IMR-90 (cell line): Measurements from ENCODE around the gene S1PR3. TPM values are rescaled to one million over a fixed set of nuclear protein-coding genes. Genes with fewer than 3 reads are reported as not detected.

Experiments used
- ATAC-seq: fragments of 200-7000 bp; cut with Tn5 transposase; 2 replicates; pipeline ENCODE4 v1.9.1; 2020; ENCODE audit warnings: low read depth, mild to moderate bottlenecking, moderate library complexity
- BruUV-seq: library from RNA; stranded (reverse); fragments of 400-500 nt; replicated peaks from 2 replicates; lab custom pipeline; 2021; lab: Mats Ljungman, UMichigan
- CTCF ChIA-PET: fragments of 300-600 bp; formaldehyde crosslinking; extraction: SDS; loops from one replicate; lab custom pipeline; 2021; ENCODE audit warnings: antibody characterized with exemption; lab: Yijun Ruan, JAX
- POLR2A ChIA-PET: fragments of 300-600 bp; sonication (Branson Sonifier 250); formaldehyde crosslinking; loops from one replicate; lab custom pipeline; 2022; ENCODE audit warnings: antibody characterized with exemption; ENCODE audit not compliant: unreplicated experiment; lab: Charles Lee
- DNase-seq: peaks from one replicate; pipeline ENCODE4 v3.0.0; 2013
- H2AFZ ChIP-seq: replicated peaks from 2 replicates; pipeline ENCODE3; 2013; ENCODE audit warnings: low read length, mild to moderate bottlenecking; ENCODE audit not compliant: poor library complexity
- H2AK5ac ChIP-seq: 2 replicates; pipeline ENCODE4 v1.6.1; 2013; ENCODE audit warnings: low read depth, low read length, inconsistent platforms
- H2AK9ac ChIP-seq: replicated peaks from 2 replicates; pipeline ENCODE3; 2013; ENCODE audit warnings: mild to moderate bottlenecking, low read depth, low read length, moderate library complexity; ENCODE audit not compliant: poor library complexity
- H2BK120ac ChIP-seq: 2 replicates; pipeline ENCODE4 v1.6.1; 2013; ENCODE audit warnings: low read depth, low read length, inconsistent platforms
- H2BK15ac ChIP-seq: 3 replicates; pipeline ENCODE4 v1.6.1; 2013; ENCODE audit warnings: low read depth, low read length, inconsistent platforms
- H2BK20ac ChIP-seq: 2 replicates; pipeline ENCODE4 v1.6.1; 2013; ENCODE audit warnings: low read depth, mild to moderate bottlenecking, inconsistent platforms, low read length, moderate library complexity
- H2BK5ac ChIP-seq: 2 replicates; pipeline ENCODE4 v1.6.1; 2013; ENCODE audit warnings: mild to moderate bottlenecking, low read depth, low read length, inconsistent platforms; ENCODE audit not compliant: poor library complexity, severe bottlenecking
- H3K14ac ChIP-seq: replicated peaks from 2 replicates; pipeline ENCODE4 v1.6.1; 2013; ENCODE audit warnings: low read depth, low read length, inconsistent platforms
- H3K18ac ChIP-seq: 2 replicates; pipeline ENCODE4 v1.6.1; 2013; ENCODE audit warnings: low read depth, low read length, control low read depth
- H3K23ac ChIP-seq: 2 replicates; pipeline ENCODE4 v1.6.1; 2013; ENCODE audit warnings: low read depth, low read length, inconsistent platforms
- H3K27ac ChIP-seq: 2 replicates; pipeline ENCODE4 v1.5.1; 2013; ENCODE audit warnings: mild to moderate bottlenecking, control low read depth, low read length; ENCODE audit not compliant: insufficient read depth
- H3K27me3 ChIP-seq: 2 replicates; pipeline ENCODE4 v1.6.1; 2013; ENCODE audit warnings: low read length; ENCODE audit not compliant: control insufficient read depth, insufficient read depth
- H3K36me3 ChIP-seq: 2 replicates; pipeline ENCODE4 v1.6.1; 2013; ENCODE audit warnings: low read length, mixed read lengths; ENCODE audit not compliant: control insufficient read depth, insufficient read depth
- H3K4ac ChIP-seq: 2 replicates; pipeline ENCODE4 v1.6.1; 2013; ENCODE audit warnings: low read depth, low read length, inconsistent platforms
- H3K4me1 ChIP-seq: 2 replicates; pipeline ENCODE4 v1.6.1; 2013; ENCODE audit warnings: low read length, mixed read lengths; ENCODE audit not compliant: control insufficient read depth, insufficient read depth
- H3K4me2 ChIP-seq: 2 replicates; pipeline ENCODE4 v1.6.1; 2013; ENCODE audit warnings: low read depth, mild to moderate bottlenecking, control low read depth, low read length, moderate library complexity
- H3K4me3 ChIP-seq: 2 replicates; pipeline ENCODE4 v1.5.1; 2013; ENCODE audit warnings: low read depth, mild to moderate bottlenecking, control low read depth, low read length, moderate library complexity; ENCODE audit not compliant: insufficient read depth
- H3K56ac ChIP-seq: 2 replicates; pipeline ENCODE4 v1.6.1; 2013; ENCODE audit warnings: low read length, inconsistent platforms; ENCODE audit not compliant: insufficient read depth; ENCODE audit errors: extremely low read depth
- H3K79me1 ChIP-seq, 2 experiments: 2 replicates each; pipeline ENCODE4 v1.6.1; 2013; ENCODE audit warnings: low read length in 2 of 2, inconsistent platforms in 1 of 2, low read depth in 1 of 2
- H3K9ac ChIP-seq: 2 replicates; pipeline ENCODE4 v1.6.1; 2013; ENCODE audit warnings: low read depth, low read length, control low read depth
- H3K9me1 ChIP-seq: 2 replicates; pipeline ENCODE4 v1.6.1; 2013; ENCODE audit warnings: low read length, inconsistent platforms; ENCODE audit not compliant: insufficient read depth
- H3K9me3 ChIP-seq: 2 replicates; pipeline ENCODE4 v1.6.1; 2013; ENCODE audit warnings: low read length; ENCODE audit not compliant: control insufficient read depth, insufficient read depth
- H4K20me1 ChIP-seq: 2 replicates; pipeline ENCODE4 v1.6.1; 2013; ENCODE audit warnings: low read length, inconsistent platforms; ENCODE audit not compliant: insufficient read depth
- H4K5ac ChIP-seq: 2 replicates; pipeline ENCODE4 v1.6.1; 2013; ENCODE audit warnings: mild to moderate bottlenecking, low read depth, low read length, control low read depth
- H4K8ac ChIP-seq, 2 experiments: 2 replicates each; pipeline ENCODE4 v1.6.1; 2013; ENCODE audit warnings: low read depth in 2 of 2, low read length in 2 of 2, control low read depth in 1 of 2, inconsistent platforms in 1 of 2
- H4K91ac ChIP-seq: 2 replicates; pipeline ENCODE4 v1.6.1; 2013; ENCODE audit warnings: low read depth, low read length, inconsistent platforms; ENCODE audit not compliant: insufficient read depth
- BHLHE40 ChIP-seq: fragments of 150-350 bp; IDR thresholded peaks from 2 replicates; pipeline ENCODE4 v1.6.1; 2016; ENCODE audit warnings: mild to moderate bottlenecking, low read depth, low read length
- CEBPB ChIP-seq: IDR thresholded peaks from 2 replicates; pipeline ENCODE4 v1.6.1; 2012; ENCODE audit warnings: low read depth, low read length, improper control_type of control experiment
- CHD1 ChIP-seq: IDR thresholded peaks from 2 replicates; pipeline ENCODE4 v1.6.1; 2012; ENCODE audit warnings: low read depth, low read length, improper control_type of control experiment
- FOS ChIP-seq: fragments of 150-350 bp; IDR thresholded peaks from 2 replicates; pipeline ENCODE4 v1.6.1; 2016; ENCODE audit warnings: low read depth, low read length
- MAFK ChIP-seq: IDR thresholded peaks from 2 replicates; pipeline ENCODE4 v1.6.1; 2012; ENCODE audit warnings: low read depth, low read length, improper control_type of control experiment
- MXI1 ChIP-seq: IDR thresholded peaks from 2 replicates; pipeline ENCODE4 v1.6.1; 2012; ENCODE audit warnings: low read depth, mild to moderate bottlenecking, low read length, moderate library complexity, borderline replicate concordance
- NFE2L2 ChIP-seq: fragments of 150-350 bp; IDR thresholded peaks from 2 replicates; pipeline ENCODE4 v1.6.1; 2016; ENCODE audit warnings: low read depth, mild to moderate bottlenecking, low read length
- POLR2A ChIP-seq: IDR thresholded peaks from 2 replicates; pipeline ENCODE4 v1.6.1; 2012; ENCODE audit warnings: mild to moderate bottlenecking, low read depth, low read length
- RAD21 ChIP-seq: IDR thresholded peaks from 2 replicates; pipeline ENCODE4 v1.6.1; 2012; ENCODE audit warnings: low read length, improper control_type of control experiment
- RCOR1 ChIP-seq: IDR thresholded peaks from 2 replicates; pipeline ENCODE4 v1.6.1; 2012; ENCODE audit warnings: mild to moderate bottlenecking, low read length, improper control_type of control experiment; ENCODE audit not compliant: insufficient replicate concordance
- RFX5 ChIP-seq: IDR thresholded peaks from 2 replicates; pipeline ENCODE4 v1.8.0; 2012; ENCODE audit warnings: low read depth, mild to moderate bottlenecking, low read length, moderate library complexity
- USF2 ChIP-seq: fragments of 150-350 bp; IDR thresholded peaks from 2 replicates; pipeline ENCODE4 v1.6.1; 2017; ENCODE audit warnings: mild to moderate bottlenecking, antibody characterized with exemption, low read length, low read depth
- WGBS, 2 experiments: methylation state at CpG; one replicate each; pipeline versions ENCODE4 v1.1.5 to v1.1.7; 2013; ENCODE audit warnings: missing lambda C conversion rate in 2 of 2; ENCODE audit not compliant: insufficient read length in 1 of 2; ENCODE audit errors: extremely low coverage in 2 of 2; 5-methylcytosine and 5-hydroxymethylcytosine counted together
- dilution Hi-C: fragments of 300-500 bp; cut with HindIII; formaldehyde crosslinking; loops from one replicate; pipeline ENCODE4 v1.14.3; 2018; ENCODE audit warnings: low sequenced_read_pairs; ENCODE audit not compliant: unreplicated experiment
- in situ Hi-C: fragments of 300-500 bp; cut with MboI; formaldehyde crosslinking; loops from 3 replicates; pipeline ENCODE4 v1.14.3; 2019; ENCODE audit warnings: low sequenced_read_pairs, inconsistent platforms, mixed read lengths
- intact Hi-C: fragments of 100-400 bp; cut with micrococcal nuclease; formaldehyde crosslinking; loops from 2 replicates; pipeline ENCODE4 v1.10.0; 2022
- polyA plus RNA-seq, 3 experiments: library from polyadenylated mRNA; depleted of rRNA; stranded (reverse); fragments of >200 nt; gene quantifications; 2 replicates each; pipeline ENCODE4 v1.2.3, GENCODE V29; 2012; ENCODE audit warnings: low replicate concordance in 1 of 3
- total RNA-seq: library from RNA; depleted of rRNA; stranded (reverse); fragments of >200 nt; gene quantifications from 2 replicates; pipeline ENCODE4 v1.2.3, GENCODE V29; 2012
- TF ChIP-seq, protein P1 (sequence below): conservative IDR thresholded peaks from 2 replicates; pipeline ENCODE4 v1.5.1; 2012; ENCODE audit warnings: mild to moderate bottlenecking, low read depth, low read length, improper control_type of control experiment

Gene S1PR3
- total and polyA plus RNA-seq, 2 of the 4 experiments (the other 2 are of a cell fraction) = 28.4 to 28.7 TPM

GRCh38 chr9:89053301-89053700, 62.0 kb downstream of the S1PR3 start:
- H3K9me3 ChIP-seq = no peaks in the 10 kb centered on the region
- dilution Hi-C loops = no loop called here
- H3K4me1 ChIP-seq = no peaks in the 10 kb centered on the region
- no peak overlapping the region for H3K4me3 ChIP-seq
- no peak overlapping the region for H3K56ac ChIP-seq
- H4K8ac ChIP-seq = no peak overlapping the region
- no peak overlapping the region for H2BK20ac ChIP-seq
- DNase-seq (no peak), ATAC-seq (no peak)
- CTCF ChIA-PET = no interaction called here
- H3K79me1 ChIP-seq = no peaks in the 10 kb centered on the region
- H3K27me3 ChIP-seq = no peaks in the 10 kb centered on the region
- no peak overlapping the region for H3K27ac ChIP-seq
- H3K9ac ChIP-seq = no peak overlapping the region
- no peaks in the 10 kb centered on the region for H4K20me1 ChIP-seq
- no peak overlapping the region for H3K14ac ChIP-seq
- H2BK5ac ChIP-seq = no peak overlapping the region
- no peak overlapping the region for H3K23ac ChIP-seq
- in situ Hi-C loops = no loop called here
- H2AFZ ChIP-seq = no peak overlapping the region
- no peak overlapping the region for H4K91ac ChIP-seq
- POLR2A ChIA-PET = no interaction called here
- 83% methylated on average over 2 of the region's 5 CpGs; no CpG with 5 or more reads in 1 of the 2 experiments for WGBS, 2 experiments
- no peak for TF ChIP-seq USF2
- TF ChIP-seq CEBPB = no peak
- TF ChIP-seq MAFK = no peak
- TF ChIP-seq RCOR1 = no peak
- TF ChIP-seq BHLHE40 = no peak
- no peak for TF ChIP-seq NFE2L2
- no peak for TF ChIP-seq MXI1
- no peak for TF ChIP-seq RAD21
- TF ChIP-seq, protein P1, sequence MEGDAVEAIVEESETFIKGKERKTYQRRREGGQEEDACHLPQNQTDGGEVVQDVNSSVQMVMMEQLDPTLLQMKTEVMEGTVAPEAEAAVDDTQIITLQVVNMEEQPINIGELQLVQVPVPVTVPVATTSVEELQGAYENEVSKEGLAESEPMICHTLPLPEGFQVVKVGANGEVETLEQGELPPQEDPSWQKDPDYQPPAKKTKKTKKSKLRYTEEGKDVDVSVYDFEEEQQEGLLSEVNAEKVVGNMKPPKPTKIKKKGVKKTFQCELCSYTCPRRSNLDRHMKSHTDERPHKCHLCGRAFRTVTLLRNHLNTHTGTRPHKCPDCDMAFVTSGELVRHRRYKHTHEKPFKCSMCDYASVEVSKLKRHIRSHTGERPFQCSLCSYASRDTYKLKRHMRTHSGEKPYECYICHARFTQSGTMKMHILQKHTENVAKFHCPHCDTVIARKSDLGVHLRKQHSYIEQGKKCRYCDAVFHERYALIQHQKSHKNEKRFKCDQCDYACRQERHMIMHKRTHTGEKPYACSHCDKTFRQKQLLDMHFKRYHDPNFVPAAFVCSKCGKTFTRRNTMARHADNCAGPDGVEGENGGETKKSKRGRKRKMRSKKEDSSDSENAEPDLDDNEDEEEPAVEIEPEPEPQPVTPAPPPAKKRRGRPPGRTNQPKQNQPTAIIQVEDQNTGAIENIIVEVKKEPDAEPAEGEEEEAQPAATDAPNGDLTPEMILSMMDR = no peak
- TF ChIP-seq FOS = no peak
- TF ChIP-seq POLR2A = no peak
- TF ChIP-seq RFX5 = no peak
- no peak for TF ChIP-seq CHD1
- H2AK5ac ChIP-seq = no peak overlapping the region
- no peak overlapping the region for H3K4ac ChIP-seq
- intact Hi-C loops = no loop called here
- no peak overlapping the region for H2AK9ac ChIP-seq
- no peak overlapping the region for H3K18ac ChIP-seq
- H3K36me3 ChIP-seq = peaks cover 8% of the 10 kb centered on the region
- H3K9me1 ChIP-seq = peaks cover 13% of the 10 kb centered on the region
- H2BK120ac ChIP-seq = no peak overlapping the region
- BruUV-seq = no TSS peak
- no peak overlapping the region for H3K4me2 ChIP-seq
- H4K5ac ChIP-seq = no peak overlapping the region
- H2BK15ac ChIP-seq = no peak overlapping the region
